NCI-H2081 (cell line): ENCODE measurements around the gene C1orf105.

ENCODE experiments used
- DNase-seq, 2 experiments: peaks; one replicate each; lab custom pipeline; 2025; lab: John Stamatoyannopoulos, UW

The C1orf105 gene

GRCh38 chr1:172460177-172460576 lies 39.7 kb downstream of the C1orf105 start:
- no peak for DNase-seq

DNA sequence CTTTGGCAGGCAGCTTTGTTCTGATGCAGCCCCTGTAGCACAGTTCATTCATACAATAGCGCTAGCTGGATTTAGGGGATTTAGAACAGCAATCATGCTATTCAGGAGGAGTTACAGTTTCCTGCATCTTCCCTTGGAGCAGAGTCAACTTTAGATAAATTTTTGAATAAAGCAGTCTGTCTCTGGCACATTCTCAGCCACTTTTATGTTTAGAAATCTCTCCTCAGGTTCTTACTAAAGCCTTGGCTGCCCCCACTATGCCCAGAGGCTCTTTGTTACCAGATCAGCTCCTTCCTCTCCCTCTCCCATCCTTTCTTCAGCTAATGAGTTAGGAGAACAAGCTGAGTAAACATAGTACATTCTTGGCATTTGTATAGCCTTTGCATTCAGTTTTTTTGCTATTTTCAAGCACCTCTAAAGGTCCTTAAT lies 40.4 kb downstream of the C1orf105 start:
- no peak for DNase-seq

DNA sequence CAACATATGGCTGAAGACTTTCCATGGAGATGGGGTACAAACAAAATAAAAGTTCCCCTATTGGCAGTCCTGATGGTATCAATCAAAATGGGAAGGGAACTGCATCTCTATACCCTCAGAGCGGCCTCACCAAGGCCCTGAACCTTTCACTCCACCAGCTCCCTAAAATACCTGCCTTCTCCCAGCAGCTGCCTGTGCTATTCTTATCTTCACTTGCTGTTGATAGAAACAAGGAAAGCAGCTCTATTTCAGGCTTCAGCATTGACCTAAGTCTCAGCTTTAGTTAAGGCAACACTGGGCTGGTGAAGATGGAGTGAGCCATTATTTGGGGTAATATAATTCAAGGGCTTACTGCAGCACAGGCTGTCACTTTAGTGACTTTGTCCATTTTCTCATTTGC lies 45.1 kb downstream of the C1orf105 start:
- DNase-seq = no peak

- no peak for DNase-seq
Measured at GRCh38 chr1:172466795-172467407, 46.4 kb downstream of the C1orf105 start.

- DNase-seq = no peak
Measured at GRCh38 chr1:172467446-172467845, 47.0 kb downstream of the C1orf105 start.

DNA sequence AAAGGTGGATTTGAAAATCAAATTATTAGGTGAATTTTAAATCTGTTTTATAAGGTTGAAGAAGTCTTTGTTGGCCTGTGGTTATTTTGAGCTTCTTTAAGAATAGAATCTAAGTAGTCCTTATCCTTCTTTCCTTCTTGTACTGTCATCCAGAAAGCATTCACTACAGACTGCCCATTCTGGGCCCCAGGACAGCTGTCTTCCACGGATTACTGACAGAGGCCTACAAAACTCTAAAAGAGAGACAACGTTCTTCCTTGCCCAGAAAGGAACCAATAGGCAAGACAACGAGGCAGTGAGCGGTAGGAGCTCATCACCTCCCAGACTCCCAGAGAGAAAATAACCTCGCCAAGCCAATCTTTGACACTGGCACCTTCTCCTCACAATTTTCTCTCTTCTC lies 47.8 kb downstream of the C1orf105 start:
- DNase-seq = no peak

GRCh38 chr1:172469717-172470116 lies 49.2 kb downstream of the C1orf105 start:
- no peak for DNase-seq

- DNase-seq = no peak
Measured at GRCh38 chr1:172470149-172470548, 49.7 kb downstream of the C1orf105 start.

GRCh38 chr1:172471666-172472065 lies 51.2 kb downstream of the C1orf105 start:
- no peak for DNase-seq

DNA sequence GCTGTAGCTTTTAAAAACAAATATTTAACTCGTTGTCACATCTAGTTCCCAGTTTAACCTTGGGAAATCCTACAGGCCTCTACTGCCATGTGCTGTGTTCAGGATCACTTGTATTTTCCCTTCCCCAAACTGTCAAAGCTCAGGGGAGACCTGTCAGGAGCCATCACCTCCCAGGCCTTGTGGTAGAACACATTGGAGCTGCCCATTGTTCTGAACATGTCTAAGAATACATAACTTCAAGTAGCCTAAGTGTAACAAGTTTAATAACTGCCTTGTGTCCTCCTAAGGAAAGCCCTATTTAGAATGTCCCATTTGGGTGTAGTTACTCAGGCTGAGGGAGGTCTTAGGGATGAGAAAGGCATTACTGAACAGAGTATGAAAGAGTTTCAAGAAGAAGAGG lies 52.0 kb downstream of the C1orf105 start:
- no peak for DNase-seq

DNA sequence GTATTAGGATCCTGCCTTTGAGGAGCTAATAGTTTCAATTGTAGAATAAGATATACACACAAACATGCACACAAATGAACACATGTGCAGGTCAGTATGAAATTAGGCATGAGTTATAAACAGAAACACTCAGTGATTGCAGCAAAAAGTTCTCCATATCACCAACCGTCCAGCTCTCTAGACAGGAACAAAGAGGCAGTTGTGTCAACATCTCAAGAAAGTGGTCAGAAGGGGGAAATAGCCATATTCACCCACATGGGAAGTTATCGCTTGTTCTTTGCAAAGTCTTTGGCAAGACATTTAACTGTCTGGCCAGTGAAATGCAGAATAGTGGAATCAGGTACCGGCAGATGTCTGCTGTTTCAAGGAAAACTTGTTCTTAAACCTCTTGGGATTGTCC lies 52.8 kb downstream of the C1orf105 start:
- no peak for DNase-seq

DNA sequence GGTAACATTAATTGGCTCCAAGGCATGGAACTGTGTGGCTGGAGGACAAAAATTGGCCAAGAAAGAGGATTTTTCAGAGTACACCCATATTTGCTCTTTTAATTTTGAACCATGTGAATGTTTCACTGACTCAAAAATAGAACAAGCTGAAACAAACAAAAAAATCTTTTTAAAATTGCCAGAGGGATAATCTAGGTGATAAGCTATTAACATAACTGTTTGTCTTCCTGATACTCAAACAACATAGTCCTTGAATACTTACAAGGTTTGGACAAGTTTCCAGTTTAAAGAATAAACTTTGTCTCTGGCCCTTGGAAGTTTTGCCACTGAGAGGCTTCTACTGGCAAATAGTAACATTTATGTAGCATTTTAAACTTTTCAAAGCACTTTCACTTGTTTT lies 53.4 kb downstream of the C1orf105 start:
- DNase-seq = no peak

DNA sequence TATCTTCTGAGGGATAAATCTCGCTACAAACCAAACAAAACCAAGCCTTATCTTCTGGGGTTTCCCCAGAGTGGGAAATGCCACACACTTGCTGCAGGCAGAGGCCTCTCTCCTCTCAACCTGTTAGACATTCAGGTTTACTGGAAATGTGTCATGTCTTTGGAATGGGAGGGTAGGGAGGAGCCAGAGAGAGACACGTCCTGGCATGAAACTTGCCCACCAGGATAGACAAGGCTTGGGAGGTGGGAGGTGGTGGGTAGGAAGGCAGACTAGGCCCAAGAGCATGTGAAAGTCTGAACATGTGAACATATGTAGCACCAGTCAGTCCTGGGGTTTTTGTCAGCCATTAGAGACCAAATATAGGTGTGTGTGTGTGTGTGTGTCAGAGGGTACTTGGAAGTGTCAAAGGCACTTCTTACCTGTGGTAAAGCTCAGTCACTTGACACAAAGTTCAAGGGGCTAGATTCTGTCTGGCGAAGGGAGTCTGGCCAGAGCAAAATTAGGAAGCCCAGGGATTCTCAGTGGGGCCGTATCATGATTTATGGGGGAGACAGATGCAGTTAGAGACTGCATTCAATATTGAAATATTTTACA lies 55.8 kb downstream of the C1orf105 start:
- DNase-seq = no peak

DNA sequence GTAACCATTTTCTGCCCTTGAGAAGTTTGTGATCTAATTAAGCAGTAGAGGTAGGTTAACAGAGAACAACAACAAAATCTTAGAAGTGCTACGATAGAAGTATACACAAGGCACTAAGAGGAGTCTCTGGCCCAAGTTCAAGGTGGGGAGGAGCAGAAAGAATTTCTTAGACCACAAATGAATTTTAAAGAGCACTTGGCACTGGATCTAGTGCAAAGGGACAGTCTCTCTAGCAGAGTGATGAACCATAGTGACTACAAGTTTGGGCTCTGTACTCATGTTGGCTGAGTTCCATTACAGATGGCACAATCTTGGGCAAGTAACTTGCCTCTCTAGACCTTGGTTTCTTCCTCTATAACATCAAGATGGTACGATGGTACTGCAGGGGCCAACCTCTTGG lies 56.7 kb downstream of the C1orf105 start:
- no peak for DNase-seq

GRCh38 chr1:172477741-172478140 lies 57.3 kb downstream of the C1orf105 start:
- DNase-seq = no peak

DNA sequence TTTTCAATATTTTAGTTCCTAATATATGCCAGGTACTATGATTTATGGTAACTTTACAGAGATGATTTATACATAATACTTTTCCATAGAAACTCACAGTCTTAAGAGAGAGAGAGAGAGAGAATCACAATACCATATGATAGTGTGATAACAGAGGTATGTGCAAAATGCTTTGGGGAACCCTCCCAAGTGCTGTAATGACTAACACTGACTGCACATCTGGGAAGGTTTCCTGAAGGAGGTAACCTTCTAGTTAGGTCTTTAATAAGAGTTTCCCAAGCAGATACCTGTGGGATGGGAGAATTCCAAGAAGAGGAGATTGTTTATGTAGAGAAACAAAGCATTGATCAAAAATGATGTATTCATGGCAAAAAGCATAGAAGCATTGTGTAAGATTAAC lies 58.0 kb downstream of the C1orf105 start:
- DNase-seq = no peak

GRCh38 chr1:172480431-172480830 lies 59.9 kb downstream of the C1orf105 start:
- DNase-seq = no peak

DNA sequence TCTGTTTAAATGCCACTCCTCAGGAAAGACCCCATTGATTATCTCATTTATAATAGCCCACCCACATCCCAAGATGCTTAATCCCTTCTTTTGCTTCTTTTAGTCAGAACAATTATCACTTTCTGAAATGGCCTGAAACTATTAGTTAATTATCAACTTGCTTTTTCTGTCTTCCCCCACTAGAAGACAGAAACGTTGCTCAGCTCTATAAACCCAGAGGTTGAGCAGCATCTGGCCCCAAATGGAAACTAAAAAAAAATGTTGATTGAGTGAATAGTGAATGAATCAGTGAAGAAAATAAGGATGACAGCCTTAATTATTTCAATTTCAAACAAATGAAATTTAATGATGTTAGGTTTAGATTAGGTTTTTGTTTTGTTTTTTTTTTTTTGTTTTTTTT lies 61.6 kb downstream of the C1orf105 start:
- DNase-seq = no peak

DNA sequence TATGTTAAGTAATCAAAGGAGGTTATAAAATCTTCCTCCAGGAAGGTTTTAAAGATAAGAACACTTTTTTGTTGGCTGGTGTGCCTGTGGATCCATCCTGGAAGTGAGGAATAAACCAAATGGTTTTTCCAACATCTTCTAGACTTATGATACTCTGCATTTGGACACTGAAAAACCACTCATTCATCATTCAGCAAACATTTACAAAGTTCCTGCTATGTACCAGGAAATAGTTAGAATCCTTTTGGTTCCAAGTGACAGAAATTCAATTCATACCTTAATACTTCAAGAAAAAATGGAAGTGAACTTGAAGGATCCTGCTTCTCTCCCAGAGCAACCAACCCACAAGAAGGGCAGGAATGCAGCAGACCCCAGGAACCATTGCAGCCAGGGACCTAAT lies 63.0 kb downstream of the C1orf105 start:
- no peak for DNase-seq

DNA sequence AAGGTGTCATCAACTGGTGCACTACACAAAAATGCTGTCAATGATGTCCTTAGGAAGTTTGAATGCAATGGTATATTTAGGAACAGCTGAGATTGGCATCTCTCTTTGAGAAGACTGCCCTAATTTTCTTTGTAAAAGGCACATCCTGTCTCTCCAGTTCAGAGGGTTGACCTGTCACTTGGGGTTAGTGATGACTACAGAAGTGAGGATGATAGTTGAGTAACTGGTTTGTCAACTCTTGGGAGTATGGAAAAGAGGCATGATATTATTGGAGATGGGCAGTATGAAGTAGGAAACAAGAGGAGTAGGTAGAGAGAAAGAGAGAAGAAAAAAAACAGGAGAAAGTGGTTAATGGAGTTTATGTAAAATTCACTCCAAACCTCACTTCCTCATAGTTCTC lies 63.8 kb downstream of the C1orf105 start:
- DNase-seq = no peak

- no peak for DNase-seq
Measured at GRCh38 chr1:172485626-172486025, 65.1 kb downstream of the C1orf105 start.

GRCh38 chr1:172486805-172487454 lies 66.4 kb downstream of the C1orf105 start:
- DNase-seq = no peak

- no peak for DNase-seq
Measured at GRCh38 chr1:172487550-172487949, 67.1 kb downstream of the C1orf105 start.

GRCh38 chr1:172488393-172488792 lies 67.9 kb downstream of the C1orf105 start:
- no peak for DNase-seq
